ENCODE results near the gene SREBF2. TPM values are rescaled to one million over a fixed set of nuclear protein-coding genes. Genes with fewer than 3 reads are reported as not detected.

The SREBF2 gene
- total and polyA plus RNA-seq, 2 donors (not counting 3 experiments of a cell fraction or from before 2014, with no cell fraction given): 101 to 136 TPM

DNA sequence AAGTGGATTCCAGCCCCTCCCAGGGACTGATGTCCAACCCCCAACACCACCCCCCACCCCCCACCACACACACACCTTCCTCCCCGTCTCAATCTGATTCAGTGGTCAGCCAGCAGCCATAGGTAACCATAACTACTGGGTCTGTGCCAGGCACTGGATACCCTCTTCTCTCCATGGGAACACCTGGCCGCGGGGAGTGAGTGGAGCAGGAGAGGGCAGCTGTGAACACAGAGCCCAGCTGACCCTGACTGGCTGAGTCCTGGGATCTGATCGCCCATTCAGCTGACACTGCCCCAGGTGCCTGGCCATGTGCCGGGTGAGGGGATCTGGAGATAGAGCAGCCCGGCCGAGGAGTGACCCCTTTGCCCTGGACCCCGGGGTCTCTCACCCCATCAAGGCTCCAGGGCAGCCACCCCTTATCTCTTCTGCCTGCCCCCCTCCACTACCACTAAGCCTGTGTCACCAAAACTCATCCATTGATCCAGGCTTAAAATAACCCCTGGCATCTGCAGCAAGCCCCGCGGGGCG, 84.5 kb downstream of the SREBF2 start:
- dilution Hi-C loops (cut with MboI; ENCODE audit: extremely low pct_ligation_motif_present, low sequenced_read_pairs): no loop called here
- H3K9me3 ChIP-seq (replicated peaks; ENCODE audit: control insufficient read depth, insufficient read depth, low read length): no peaks in the 10 kb centered on the region
- no peak overlapping the region for H3K4me3 ChIP-seq (replicated peaks in 1 of 3; ENCODE audit: insufficient read depth in 1 of 3, low read depth in 1 of 3, low read length in 3 of 3)
- intact Hi-C loops (cut with micrococcal nuclease): no loop called here
- H4K20me1 ChIP-seq (replicated peaks; ENCODE audit: control insufficient read depth, extremely low read depth, insufficient read depth, low read length): no peaks in the 10 kb centered on the region
- H3K27me3 ChIP-seq (ENCODE audit: control insufficient read depth in 2 of 2, insufficient read depth in 2 of 2, low read length in 2 of 2): peaks cover 36 to 43% of the 10 kb centered on the region in 2 experiments
- no peak for DNase-seq (ENCODE audit: low read depth, low spot score)
- H2AFZ ChIP-seq (ENCODE audit: low read depth, low read length): no peak overlapping the region
- no peak overlapping the region for H3K27ac ChIP-seq (ENCODE audit: insufficient read depth, low read depth, low read length)
- H3K4me1 ChIP-seq (ENCODE audit: control insufficient read depth, extremely low read depth, insufficient read depth, low read length): peaks cover 11% of the 10 kb centered on the region
- H3K9ac ChIP-seq (replicated peaks; ENCODE audit: extremely low read depth, insufficient read depth, low read length): no peak overlapping the region
- CTCF ChIA-PET: interaction anchor here (0.8 to 2.4 kb wide), 3 partner anchors 9 to 171 kb away, joined by 3 to 14 read pairs (median 4); partner anchors contain the start of gene TNFRSF13C
- no peaks in the 10 kb centered on the region for H3K9me1 ChIP-seq (replicated peaks; ENCODE audit: control insufficient read depth, extremely low read depth, insufficient read depth, low read length)
- no TSS peak for BruUV-seq (replicated peaks)
- POLR2A ChIA-PET: no interaction called here
- H3K4me2 ChIP-seq (ENCODE audit: insufficient read depth, low read length): no peak overlapping the region
- no peaks in the 10 kb centered on the region for H3K36me3 ChIP-seq (ENCODE audit: control insufficient read depth in 2 of 2, extremely low read depth in 1 of 2, insufficient read depth in 2 of 2, low read length in 2 of 2)
- TF ChIP-seq MYC (IDR thresholded peaks at IDR 0.05; ENCODE audit: low read depth, low read length) (no peak), POLR2AphosphoS5 (IDR thresholded peaks at IDR 0.05; ENCODE audit: insufficient read depth, low read depth, low read length) (no peak), FOS (IDR thresholded peaks at IDR 0.05; ENCODE audit: borderline replicate concordance, insufficient read depth, low read length) (no peak), JUN (IDR thresholded peaks at IDR 0.05; ENCODE audit: borderline replicate concordance, insufficient read depth, insufficient read length, low read depth) (no peak)
- TF ChIP-seq, protein P1, sequence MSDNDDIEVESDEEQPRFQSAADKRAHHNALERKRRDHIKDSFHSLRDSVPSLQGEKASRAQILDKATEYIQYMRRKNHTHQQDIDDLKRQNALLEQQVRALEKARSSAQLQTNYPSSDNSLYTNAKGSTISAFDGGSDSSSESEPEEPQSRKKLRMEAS (IDR thresholded peaks at IDR 0.05; ENCODE audit: insufficient read depth, insufficient read length): no peak
- TF ChIP-seq, protein P2, sequence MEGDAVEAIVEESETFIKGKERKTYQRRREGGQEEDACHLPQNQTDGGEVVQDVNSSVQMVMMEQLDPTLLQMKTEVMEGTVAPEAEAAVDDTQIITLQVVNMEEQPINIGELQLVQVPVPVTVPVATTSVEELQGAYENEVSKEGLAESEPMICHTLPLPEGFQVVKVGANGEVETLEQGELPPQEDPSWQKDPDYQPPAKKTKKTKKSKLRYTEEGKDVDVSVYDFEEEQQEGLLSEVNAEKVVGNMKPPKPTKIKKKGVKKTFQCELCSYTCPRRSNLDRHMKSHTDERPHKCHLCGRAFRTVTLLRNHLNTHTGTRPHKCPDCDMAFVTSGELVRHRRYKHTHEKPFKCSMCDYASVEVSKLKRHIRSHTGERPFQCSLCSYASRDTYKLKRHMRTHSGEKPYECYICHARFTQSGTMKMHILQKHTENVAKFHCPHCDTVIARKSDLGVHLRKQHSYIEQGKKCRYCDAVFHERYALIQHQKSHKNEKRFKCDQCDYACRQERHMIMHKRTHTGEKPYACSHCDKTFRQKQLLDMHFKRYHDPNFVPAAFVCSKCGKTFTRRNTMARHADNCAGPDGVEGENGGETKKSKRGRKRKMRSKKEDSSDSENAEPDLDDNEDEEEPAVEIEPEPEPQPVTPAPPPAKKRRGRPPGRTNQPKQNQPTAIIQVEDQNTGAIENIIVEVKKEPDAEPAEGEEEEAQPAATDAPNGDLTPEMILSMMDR (IDR thresholded peaks at IDR 0.05; ENCODE audit: extremely low read depth in 1 of 2, insufficient read depth in 1 of 2, low read depth in 1 of 2, low read length in 2 of 2): no peak
- FAIRE-seq: no peak
- no peaks in the 10 kb centered on the region for H3K79me2 ChIP-seq (ENCODE audit: control insufficient read depth, insufficient read depth, low read length)

All from endothelial cell of umbilical vein (primary cell).